NT2/D1 (cell line): ENCODE data around the gene AHCYL2.
"Not testable (repeated sequence)": the region's sequence is repeated elsewhere in the genome, so short reads cannot be mapped to it uniquely, and the experiment has no call there.

Experiments used
- SUZ12 ChIP-seq: IDR thresholded peaks from 2 replicates; pipeline ENCODE4 v1.6.1; 2011; ENCODE audit not compliant: insufficient read length, insufficient read depth; ENCODE audit errors: extremely low read depth
- YY1 ChIP-seq: IDR thresholded peaks from 2 replicates; pipeline ENCODE4 v1.6.1; 2011; ENCODE audit not compliant: insufficient read length, insufficient read depth
- ZNF274 ChIP-seq: IDR thresholded peaks from 2 replicates; pipeline ENCODE4 v1.6.1; 2011; ENCODE audit warnings: mild to moderate bottlenecking, low read depth, low read length

DNA sequence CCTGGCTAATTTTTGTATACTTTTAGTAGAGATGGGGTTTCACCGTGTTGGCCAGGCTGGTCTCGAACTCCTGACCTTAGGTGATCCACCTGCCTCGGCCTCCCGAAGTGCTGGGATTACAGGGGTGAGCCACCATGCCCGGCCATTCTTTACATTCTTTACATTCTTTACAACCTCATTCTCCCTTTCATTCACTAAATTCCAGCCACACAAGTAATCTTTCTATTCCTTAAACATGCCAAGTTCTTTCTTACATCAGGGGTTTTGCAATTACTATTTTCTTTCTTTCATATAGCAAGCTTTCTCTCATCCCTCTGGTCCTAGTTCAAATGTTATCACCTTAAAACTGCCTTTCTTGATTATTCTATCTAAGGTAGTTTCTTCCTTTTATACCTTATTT, 128.3 kb downstream of the AHCYL2 start:
- TF ChIP-seq YY1, SUZ12, ZNF274: not testable (repeated sequence)
